ENCODE measurements around the gene ZWILCH.

The ZWILCH gene

DNA sequence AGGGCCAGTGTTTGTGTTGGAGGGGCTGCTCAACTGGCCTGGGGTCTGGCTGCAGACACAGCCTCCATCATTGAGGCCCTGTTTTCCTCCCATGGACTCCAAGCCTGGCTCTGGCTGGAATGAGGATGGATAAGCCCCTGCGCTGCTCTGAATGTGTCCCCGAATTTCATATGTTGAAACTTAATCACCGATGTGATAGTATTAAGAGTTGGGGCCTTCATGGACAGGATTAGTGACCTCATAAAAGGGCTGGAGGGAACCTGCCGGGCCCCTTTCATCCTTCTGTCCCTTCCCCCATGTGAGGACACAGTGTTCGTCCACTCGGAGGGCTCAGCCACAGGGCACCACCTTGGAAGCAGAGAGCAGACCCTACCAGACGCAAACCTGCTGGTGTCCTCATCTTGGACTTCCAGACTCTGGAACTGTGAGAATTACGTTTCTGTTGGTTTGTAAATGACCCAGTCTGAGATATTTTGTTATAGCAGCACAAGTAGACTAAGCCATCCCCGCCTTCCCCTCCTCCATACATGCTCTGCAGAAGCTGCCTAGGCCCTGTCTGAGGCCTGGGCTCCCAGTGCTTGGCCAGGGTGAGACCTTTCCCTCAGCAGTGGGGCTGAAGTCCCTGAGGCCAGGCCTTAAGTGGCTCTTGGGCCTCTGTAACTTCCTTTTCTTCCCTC, 64.5 kb downstream of the ZWILCH start:
- H3F3A ChIP-seq (ENCODE audit: insufficient read depth, low read length): no peaks in the 10 kb centered on the region
- H3K4me3 ChIP-seq (ENCODE audit: low read length): no peak overlapping the region
- no peak overlapping the region for H3K4me2 ChIP-seq (ENCODE audit: low read depth, low read length)
- H3K36me3 ChIP-seq (replicated peaks; ENCODE audit: insufficient read depth, low read length): no peaks in the 10 kb centered on the region
- no peak overlapping the region for H3K27ac ChIP-seq (ENCODE audit: low read length)
- no peak overlapping the region for H3K9ac ChIP-seq (ENCODE audit: low read length)
- H3K9me3 ChIP-seq (replicated peaks; ENCODE audit: insufficient read depth, low read length): no peaks in the 10 kb centered on the region
- H3K9me2 ChIP-seq (replicated peaks; ENCODE audit: insufficient read depth, low read length): no peaks in the 10 kb centered on the region
- no peak overlapping the region for H2AFZ ChIP-seq (ENCODE audit: low read length)
- DNase-seq: no peak
- TF ChIP-seq EZH2 (optimal IDR thresholded peaks at IDR 0.05; ENCODE audit: low read depth, low read length) (no peak), EZH2phosphoT487 (IDR thresholded peaks at IDR 0.05; ENCODE audit: low read length) (no peak)
- TF ChIP-seq, protein P1, sequence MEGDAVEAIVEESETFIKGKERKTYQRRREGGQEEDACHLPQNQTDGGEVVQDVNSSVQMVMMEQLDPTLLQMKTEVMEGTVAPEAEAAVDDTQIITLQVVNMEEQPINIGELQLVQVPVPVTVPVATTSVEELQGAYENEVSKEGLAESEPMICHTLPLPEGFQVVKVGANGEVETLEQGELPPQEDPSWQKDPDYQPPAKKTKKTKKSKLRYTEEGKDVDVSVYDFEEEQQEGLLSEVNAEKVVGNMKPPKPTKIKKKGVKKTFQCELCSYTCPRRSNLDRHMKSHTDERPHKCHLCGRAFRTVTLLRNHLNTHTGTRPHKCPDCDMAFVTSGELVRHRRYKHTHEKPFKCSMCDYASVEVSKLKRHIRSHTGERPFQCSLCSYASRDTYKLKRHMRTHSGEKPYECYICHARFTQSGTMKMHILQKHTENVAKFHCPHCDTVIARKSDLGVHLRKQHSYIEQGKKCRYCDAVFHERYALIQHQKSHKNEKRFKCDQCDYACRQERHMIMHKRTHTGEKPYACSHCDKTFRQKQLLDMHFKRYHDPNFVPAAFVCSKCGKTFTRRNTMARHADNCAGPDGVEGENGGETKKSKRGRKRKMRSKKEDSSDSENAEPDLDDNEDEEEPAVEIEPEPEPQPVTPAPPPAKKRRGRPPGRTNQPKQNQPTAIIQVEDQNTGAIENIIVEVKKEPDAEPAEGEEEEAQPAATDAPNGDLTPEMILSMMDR (IDR thresholded peaks at IDR 0.05; ENCODE audit: low read length): no peak
- no peaks in the 10 kb centered on the region for H4K20me1 ChIP-seq (ENCODE audit: insufficient read depth, low read length)
- H3K27me3 ChIP-seq (replicated peaks; ENCODE audit: insufficient read depth, low read length): no peaks in the 10 kb centered on the region
- peaks cover 13% of the 10 kb centered on the region for H3K4me1 ChIP-seq (ENCODE audit: low read length)
- H3K79me2 ChIP-seq (ENCODE audit: low read length): no peaks in the 10 kb centered on the region

DNA sequence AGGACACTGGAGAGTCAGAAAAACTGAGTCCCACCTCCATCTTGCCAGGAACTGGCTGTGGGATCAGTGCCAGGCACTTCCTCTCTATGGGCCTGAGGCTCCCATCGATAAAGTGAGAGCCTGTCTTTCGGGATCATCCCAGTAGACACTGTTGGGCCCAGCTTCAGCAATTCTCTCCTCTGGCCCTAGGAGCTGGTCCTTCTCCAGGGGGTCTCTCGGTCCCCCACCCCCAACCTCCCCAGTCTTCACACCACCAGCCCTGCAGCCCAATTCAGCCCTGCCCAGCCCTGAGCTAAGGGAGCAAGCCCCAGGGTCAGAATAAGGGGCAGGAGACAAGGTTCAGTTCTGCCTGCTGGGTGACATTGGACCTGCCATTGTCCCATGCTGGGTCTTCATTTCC, 65.2 kb downstream of the ZWILCH start:
- peaks cover 11% of the 10 kb centered on the region for H3K4me1 ChIP-seq (ENCODE audit: low read length)
- H3K4me2 ChIP-seq (ENCODE audit: low read depth, low read length): no peak overlapping the region
- no peaks in the 10 kb centered on the region for H3F3A ChIP-seq (ENCODE audit: insufficient read depth, low read length)
- TF ChIP-seq EZH2phosphoT487 (IDR thresholded peaks at IDR 0.05; ENCODE audit: low read length) (no peak), EZH2 (optimal IDR thresholded peaks at IDR 0.05; ENCODE audit: low read depth, low read length) (no peak)
- TF ChIP-seq, protein P1 (IDR thresholded peaks at IDR 0.05; ENCODE audit: low read length): no peak
- no peak overlapping the region for H3K9ac ChIP-seq (ENCODE audit: low read length)
- no peaks in the 10 kb centered on the region for H3K27me3 ChIP-seq (replicated peaks; ENCODE audit: insufficient read depth, low read length)
- H3K9me3 ChIP-seq (replicated peaks; ENCODE audit: insufficient read depth, low read length): no peaks in the 10 kb centered on the region
- no peaks in the 10 kb centered on the region for H3K36me3 ChIP-seq (replicated peaks; ENCODE audit: insufficient read depth, low read length)
- no peaks in the 10 kb centered on the region for H3K79me2 ChIP-seq (ENCODE audit: low read length)
- no peaks in the 10 kb centered on the region for H4K20me1 ChIP-seq (ENCODE audit: insufficient read depth, low read length)
- H3K27ac ChIP-seq (ENCODE audit: low read length): no peak overlapping the region
- DNase-seq: no peak
- no peaks in the 10 kb centered on the region for H3K9me2 ChIP-seq (replicated peaks; ENCODE audit: insufficient read depth, low read length)
- H2AFZ ChIP-seq (ENCODE audit: low read length): no peak overlapping the region
- no peak overlapping the region for H3K4me3 ChIP-seq (ENCODE audit: low read length)

DNA sequence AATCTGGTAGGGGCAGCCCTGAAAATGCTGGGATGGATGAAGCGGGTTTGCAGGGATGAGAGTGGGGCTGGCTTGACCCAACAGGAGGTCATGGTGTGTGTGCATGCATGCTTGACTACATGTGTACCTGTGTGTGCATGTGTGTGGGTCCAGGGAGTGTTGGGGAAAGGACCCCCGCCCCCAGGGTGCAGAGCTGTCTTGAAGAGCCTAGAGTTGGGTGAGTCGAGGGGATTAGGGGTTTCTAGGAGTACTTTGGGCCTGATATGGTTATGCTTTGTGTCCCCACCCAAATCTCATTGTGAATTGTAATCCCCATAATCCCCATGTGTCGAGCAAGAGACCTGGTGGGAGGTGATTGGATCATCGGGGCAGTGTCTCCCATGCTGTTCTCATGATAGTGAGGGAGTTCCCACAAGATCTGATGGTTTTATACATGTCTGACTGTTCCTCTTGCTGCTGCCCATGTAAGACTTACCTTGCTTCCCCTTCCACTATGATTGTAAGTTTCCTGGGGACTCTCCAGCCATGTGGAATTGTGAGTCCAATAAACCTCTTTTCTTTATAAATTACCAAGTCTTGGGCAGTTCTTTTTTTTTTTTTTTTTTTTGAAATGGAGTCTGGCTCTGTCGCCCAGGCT, 65.8 kb downstream of the ZWILCH start:
- Histone ChIP-seq H2AFZ (ENCODE audit: low read length) (no peak overlapping the region), H3K4me3 (ENCODE audit: low read length) (no peak overlapping the region), H3K9me2 (replicated peaks; ENCODE audit: insufficient read depth, low read length) (no peaks in the 10 kb centered on the region), H3K79me2 (ENCODE audit: low read length) (no peaks in the 10 kb centered on the region), H4K20me1 (ENCODE audit: insufficient read depth, low read length) (no peaks in the 10 kb centered on the region), H3K9ac (ENCODE audit: low read length) (no peak overlapping the region), H3K9me3 (replicated peaks; ENCODE audit: insufficient read depth, low read length) (no peaks in the 10 kb centered on the region), H3K4me2 (ENCODE audit: low read depth, low read length) (no peak overlapping the region), H3F3A (ENCODE audit: insufficient read depth, low read length) (no peaks in the 10 kb centered on the region), H3K27ac (ENCODE audit: low read length) (no peak overlapping the region), H3K36me3 (replicated peaks; ENCODE audit: insufficient read depth, low read length) (no peaks in the 10 kb centered on the region), H3K27me3 (replicated peaks; ENCODE audit: insufficient read depth, low read length) (no peaks in the 10 kb centered on the region), H3K4me1 (ENCODE audit: low read length) (peaks cover 6% of the 10 kb centered on the region; the same call in 1 of the 2 replicates)
- DNase-seq: no peak
- TF ChIP-seq EZH2phosphoT487 (IDR thresholded peaks at IDR 0.05; ENCODE audit: low read length) (no peak), EZH2 (optimal IDR thresholded peaks at IDR 0.05; ENCODE audit: low read depth, low read length) (no peak)
- TF ChIP-seq, protein P1 (IDR thresholded peaks at IDR 0.05; ENCODE audit: low read length): no peak
